Uterus (tissue), 4 donors: Measurements from ENCODE around the gene WIPF3. TPM values are rescaled to one million over a fixed set of nuclear protein-coding genes. Genes with fewer than 3 reads are reported as not detected.

Experiments used
- DNase-seq, 2 donors: peaks; one replicate each; pipeline ENCODE4 v3.0.0-alpha.2; 2019 to 2020
- H3K27ac ChIP-seq, 2 donors: fragments of 200-600 bp; sonication (generic); 1 replicate in 1 of 2; 2 replicates in 1 of 2; pipeline ENCODE4 v1.5.1; 2016 to 2018
- H3K27me3 ChIP-seq, 2 donors: fragments of 200-600 bp; sonication (generic); one replicate each; pipeline ENCODE4 v1.5.1; 2018 to 2019; ENCODE audit warnings: control low read depth in 1 of 2
- H3K36me3 ChIP-seq, 2 donors: fragments of 200-600 bp; sonication (generic); one replicate each; pipeline ENCODE4 v1.5.1; 2019; ENCODE audit warnings: control low read depth in 1 of 2
- H3K4me1 ChIP-seq, 2 donors: fragments of 200-600 bp; sonication (generic); one replicate each; pipeline ENCODE4 v1.5.1; 2018 to 2019; ENCODE audit warnings: control low read depth in 1 of 2
- H3K4me3 ChIP-seq, 2 donors: fragments of 200-600 bp; sonication (generic); 1 replicate in 1 of 2; 2 replicates in 1 of 2; pipeline ENCODE4 v1.5.1; 2018 to 2019; ENCODE audit warnings: mild to moderate bottlenecking in 1 of 2
- H3K9me3 ChIP-seq, 2 donors: fragments of 200-600 bp; sonication (generic); one replicate each; pipeline ENCODE4 v1.5.1; 2019; ENCODE audit warnings: control low read depth in 1 of 2
- CTCF ChIP-seq, 4 experiments: fragments of 200-600 bp in 2 of 4; fragments of 450-650 bp in 2 of 4; sonication (generic) in 2 of 4; IDR thresholded peaks; one replicate each; pipeline ENCODE4 v1.5.1; 2016 to 2019; ENCODE audit warnings: antibody characterized with exemption in 4 of 4, mild to moderate bottlenecking in 2 of 4, moderate library complexity in 1 of 4
- POLR2A ChIP-seq, 2 donors: fragments of 450-650 bp; IDR thresholded peaks; one replicate each; pipeline ENCODE4 v1.6.1; 2016; ENCODE audit warnings: antibody characterized with exemption in 2 of 2, mild to moderate bottlenecking in 1 of 2, moderate library complexity in 1 of 2
- intact Hi-C: fragments of 100-400 bp; cut with DNase I; formaldehyde crosslinking; loops from one replicate; pipeline ENCODE4 v1.15.1; 2023; ENCODE audit warnings: low total_unique reads
- total RNA-seq, 4 donors: library from RNA; depleted of rRNA in 3 of 4; stranded (reverse); fragments of >200 nt in 3 of 4; gene quantifications; one replicate each; pipeline versions ENCODE4 v1.1.0 to v1.2.4, GENCODE V29; 2014 to 2023
- donor health status: DM: yes; HTN: yes; CAD: no.

WIPF3 gene
- total RNA-seq, 4 donors from 2014 or later, result 0.35 to 5.4 (median 2.4) TPM

- intact Hi-C loops, result loop anchor here (10.0 kb wide), 1 partner anchor 288 kb away; no protein-coding TSS in a partner anchor
- no peaks in the 10 kb centered on the region for H3K27me3 ChIP-seq
- no peak overlapping the region for H3K4me3 ChIP-seq
- no peaks in the 10 kb centered on the region for H3K4me1 ChIP-seq
- TF ChIP-seq CTCF (IDR thresholded peaks at IDR 0.05), result no peak
- no peak overlapping the region for H3K27ac ChIP-seq
- no peaks in the 10 kb centered on the region for H3K36me3 ChIP-seq
- DNase-seq, result no peak
- no peaks in the 10 kb centered on the region for H3K9me3 ChIP-seq
These were observed 116.8 kb downstream of the WIPF3 start for GRCh38 chr7:29922921-29923700.

GRCh38 chr7:29924006-29924405, 117.7 kb downstream of the WIPF3 start:
- intact Hi-C loops, result loop anchor here (10.0 kb wide), 1 partner anchor 289 kb away; no protein-coding TSS in a partner anchor
- no peak for TF ChIP-seq POLR2A (IDR thresholded peaks at IDR 0.05)
- TF ChIP-seq CTCF (IDR thresholded peaks at IDR 0.05), result no peak
- H3K27ac ChIP-seq, result no peak overlapping the region
- no peaks in the 10 kb centered on the region for H3K4me1 ChIP-seq
- no peaks in the 10 kb centered on the region for H3K9me3 ChIP-seq
- no peaks in the 10 kb centered on the region for H3K27me3 ChIP-seq
- H3K36me3 ChIP-seq, result no peaks in the 10 kb centered on the region
- no peak for DNase-seq
- no peak overlapping the region for H3K4me3 ChIP-seq

- TF ChIP-seq CTCF (IDR thresholded peaks at IDR 0.05) (no peak), POLR2A (IDR thresholded peaks at IDR 0.05) (no peak)
- Histone ChIP-seq H3K4me3 (no peak overlapping the region), H3K9me3 (no peaks in the 10 kb centered on the region), H3K27ac (no peak overlapping the region), H3K27me3 (no peaks in the 10 kb centered on the region), H3K4me1 (no peaks in the 10 kb centered on the region), H3K36me3 (no peaks in the 10 kb centered on the region)
- DNase-seq, result no peak
- intact Hi-C loops, result loop anchor here (10.0 kb wide), 1 partner anchor 290 kb away; no protein-coding TSS in a partner anchor
These were observed 118.4 kb downstream of the WIPF3 start for GRCh38 chr7:29924684-29925083.

- no peak overlapping the region for H3K4me3 ChIP-seq
- H3K36me3 ChIP-seq, result no peaks in the 10 kb centered on the region
- intact Hi-C loops, result loop anchor here (10.0 kb wide), 1 partner anchor 291 kb away; no protein-coding TSS in a partner anchor
- no peaks in the 10 kb centered on the region for H3K27me3 ChIP-seq
- H3K27ac ChIP-seq, result no peak overlapping the region
- DNase-seq, result no peak
- H3K4me1 ChIP-seq, result no peaks in the 10 kb centered on the region
- H3K9me3 ChIP-seq, result no peaks in the 10 kb centered on the region
- TF ChIP-seq CTCF (IDR thresholded peaks at IDR 0.05) (no peak), POLR2A (IDR thresholded peaks at IDR 0.05) (no peak)
These were observed 119.9 kb downstream of the WIPF3 start for GRCh38 chr7:29926216-29926615.

GRCh38 chr7:29926741-29927140, 120.4 kb downstream of the WIPF3 start:
- DNase-seq, result no peak
- H3K36me3 ChIP-seq, result no peaks in the 10 kb centered on the region
- H3K27ac ChIP-seq, result no peak overlapping the region
- no peak overlapping the region for H3K4me3 ChIP-seq
- intact Hi-C loops, result loop anchor here (10.0 kb wide), 1 partner anchor 292 kb away; no protein-coding TSS in a partner anchor
- H3K4me1 ChIP-seq, result no peaks in the 10 kb centered on the region
- H3K27me3 ChIP-seq, result no peaks in the 10 kb centered on the region
- no peak for TF ChIP-seq POLR2A (IDR thresholded peaks at IDR 0.05)
- H3K9me3 ChIP-seq, result no peaks in the 10 kb centered on the region
